Measurements from ENCODE around the gene RNASEH2A.

GRCh38 chr19:12843328-12843727 is 36.9 kb downstream of the RNASEH2A start:
- no peak for TF ChIP-seq CTCF (IDR thresholded peaks at IDR 0.05; ENCODE audit: poor library complexity, severe bottlenecking)
- TF ChIP-seq RAD21 (conservative IDR thresholded peaks at IDR 0.05), result no peak
- no peak for TF ChIP-seq SMC3 (conservative IDR thresholded peaks at IDR 0.05; ENCODE audit: poor library complexity)
- TF ChIP-seq EP300 (conservative IDR thresholded peaks at IDR 0.05; ENCODE audit: poor library complexity, severe bottlenecking), result no peak
- no peak for TF ChIP-seq EZH2 (IDR thresholded peaks at IDR 0.05; ENCODE audit: borderline replicate concordance, insufficient read depth, low read length, poor library complexity, severe bottlenecking)
- TF ChIP-seq POLR2AphosphoS5 (IDR thresholded peaks at IDR 0.05), result no peak
- TF ChIP-seq MXI1 (conservative IDR thresholded peaks at IDR 0.05; ENCODE audit: poor library complexity, severe bottlenecking), result no peak
- no peak for TF ChIP-seq REST (IDR thresholded peaks at IDR 0.05; ENCODE audit: borderline replicate concordance)
- TF ChIP-seq TAF1 (IDR thresholded peaks at IDR 0.05; ENCODE audit: low read depth), result no peak

Data from neural cell (in vitro differentiated cells).